GM19351 (cell line): ENCODE measurements around the gene TST.
A peak's percentile ranks its signal among the peaks of the same experiment; 100 is the strongest.
"Not testable (repeated sequence)": the region's sequence is repeated elsewhere in the genome, so short reads cannot be mapped to it uniquely, and the experiment has no call there.

ENCODE experiments used
- ATAC-seq: cut with Tn5 transposase; IDR thresholded peaks from one replicate; pipeline ENCODE4 v1.9.1; 2021; ENCODE audit warnings: mild to moderate bottlenecking, moderate library complexity; ENCODE audit not compliant: unreplicated experiment

TST gene

GRCh38 chr22:36989012-36989411 is 30.2 kb downstream of the TST start:
- not testable (repeated sequence) for ATAC-seq

GRCh38 chr22:36988075-36988832 is 31.0 kb downstream of the TST start:
- ATAC-seq = no peak

- no peak for ATAC-seq
Measured at GRCh38 chr22:36986242-36986821, 32.9 kb downstream of the TST start.

- no peak for ATAC-seq
Measured at GRCh38 chr22:36985211-36985889, 33.9 kb downstream of the TST start.

GRCh38 chr22:36982136-36982535 is 37.1 kb downstream of the TST start:
- ATAC-seq = no peak

GRCh38 chr22:36981247-36981775 is 37.9 kb downstream of the TST start:
- no peak for ATAC-seq

- ATAC-seq = no peak
Measured at GRCh38 chr22:36979016-36979910, 40.0 kb downstream of the TST start.

GRCh38 chr22:36977947-36978660 is 41.1 kb downstream of the TST start:
- ATAC-seq = peak; percentile 63

- peak; percentile 62 for ATAC-seq
Measured at GRCh38 chr22:36977401-36977861, 41.8 kb downstream of the TST start.

GRCh38 chr22:36976606-36977005 is 42.6 kb downstream of the TST start:
- no peak for ATAC-seq

- ATAC-seq = no peak
Measured at GRCh38 chr22:36971341-36972125, 47.7 kb downstream of the TST start.

- ATAC-seq = no peak
Measured at GRCh38 chr22:36968249-36968964, 50.8 kb downstream of the TST start.

GRCh38 chr22:36966851-36967540 is 52.3 kb downstream of the TST start:
- ATAC-seq = no peak

GRCh38 chr22:36965696-36966095 is 53.6 kb downstream of the TST start:
- no peak for ATAC-seq

- no peak for ATAC-seq
Measured at GRCh38 chr22:36964106-36964505, 55.1 kb downstream of the TST start.

GRCh38 chr22:36963302-36963701 is 55.9 kb downstream of the TST start:
- no peak for ATAC-seq

- no peak for ATAC-seq
Measured at GRCh38 chr22:36961626-36962025, 57.6 kb downstream of the TST start.
